Pons (tissue), 1 donor: ENCODE data around the gene ID2.

ENCODE experiments used
- DNase-seq: peaks from one replicate; pipeline ENCODE4 v3.0.0-alpha.2; 2016; ENCODE audit warnings: low spot score

ID2 gene

GRCh38 chr2:8669157-8669817, 12.6 kb upstream of the ID2 start:
- DNase-seq: peak; percentile 91

GRCh38 chr2:8670580-8670979, 11.3 kb upstream of the ID2 start:
- no peak for DNase-seq

- no peak for DNase-seq
Observed at GRCh38 chr2:8671176-8671575, 10.7 kb upstream of the ID2 start.

- DNase-seq: no peak
Observed at GRCh38 chr2:8671802-8672201, 10.1 kb upstream of the ID2 start.

GRCh38 chr2:8672940-8673339, 8.9 kb upstream of the ID2 start:
- no peak for DNase-seq

GRCh38 chr2:8673381-8673780, 8.5 kb upstream of the ID2 start:
- DNase-seq: no peak

- DNase-seq: no peak
Observed at GRCh38 chr2:8674420-8675009, 7.3 kb upstream of the ID2 start.

- no peak for DNase-seq
Observed at GRCh38 chr2:8675543-8675942, 6.3 kb upstream of the ID2 start.

- DNase-seq: peak; percentile 84
Observed at GRCh38 chr2:8676191-8676920, 5.5 kb upstream of the ID2 start.

GRCh38 chr2:8676921-8677645, 4.8 kb upstream of the ID2 start:
- peak; percentile 50 for DNase-seq

- peak; percentile 56 for DNase-seq
Observed at GRCh38 chr2:8677646-8678592, 3.9 kb upstream of the ID2 start.

- peak; percentile 88 for DNase-seq
Observed at GRCh38 chr2:8678731-8679566, 2.9 kb upstream of the ID2 start.

- peak; percentile 62 for DNase-seq
Observed at GRCh38 chr2:8679567-8679826, 2.4 kb upstream of the ID2 start.

- peak; percentile 64 for DNase-seq
Observed at GRCh38 chr2:8679827-8680731, 1.8 kb upstream of the ID2 start.

- DNase-seq: peak; percentile 72
Observed at GRCh38 chr2:8680822-8681760, 765 bp upstream of the ID2 start.

GRCh38 chr2:8682719-8683667, 1.1 kb downstream of the ID2 start:
- peak; percentile 71 for DNase-seq

GRCh38 chr2:8684540-8684877, 2.7 kb downstream of the ID2 start:
- peak; percentile 60 for DNase-seq
